Prostate gland (tissue), 2 donors: ENCODE measurements around the gene IL17D. TPM values are rescaled to one million over a fixed set of nuclear protein-coding genes. Genes with fewer than 3 reads are reported as not detected.

Experiments used
- DNase-seq: peaks from one replicate; pipeline ENCODE4 v3.0.0-alpha.2; 2019; ENCODE audit warnings: low spot score
- H3K27ac ChIP-seq, 2 donors: fragments of 200-600 bp; sonication (generic); 2 replicates each; pipeline ENCODE4 v1.5.1; 2017 to 2019
- H3K27me3 ChIP-seq: fragments of 200-600 bp; sonication (generic); replicated peaks from 2 replicates; pipeline ENCODE4 v1.5.1; 2019; ENCODE audit not compliant: insufficient read depth
- H3K36me3 ChIP-seq, 2 donors: fragments of 200-600 bp; sonication (generic); 1 replicate in 1 of 2; 2 replicates in 1 of 2; pipeline versions ENCODE4 v1.5.1 to v1.8.1; 2017 to 2019
- H3K4me1 ChIP-seq: fragments of 200-600 bp; sonication (generic); replicated peaks from 2 replicates; pipeline ENCODE4 v1.5.1; 2019
- H3K4me3 ChIP-seq, 2 donors: fragments of 200-600 bp; sonication (generic); 2 replicates each; pipeline ENCODE4 v1.5.1; 2017 to 2019
- H3K9me3 ChIP-seq: fragments of 200-600 bp; sonication (generic); 2 replicates; pipeline ENCODE4 v1.5.1; 2017
- POLR2A ChIP-seq: fragments of 450-650 bp; IDR thresholded peaks from one replicate; pipeline ENCODE4 v1.6.1; 2016; ENCODE audit warnings: antibody characterized with exemption, mild to moderate bottlenecking
- POLR2AphosphoS5 ChIP-seq: sonication (generic); formaldehyde crosslinking; IDR thresholded peaks from one replicate; pipeline ENCODE4 v1.6.1; 2017; ENCODE audit warnings: antibody characterized with exemption
- WGBS: methylation state at CpG from one replicate; pipeline ENCODE4 v1.1.5; 2018; 5-methylcytosine and 5-hydroxymethylcytosine counted together
- intact Hi-C: fragments of 100-400 bp; cut with DNase I; formaldehyde crosslinking; loops from one replicate; pipeline ENCODE4 v1.14.2; 2022
- total RNA-seq, 2 donors: library from RNA; depleted of rRNA; stranded (reverse); fragments of >200 nt; gene quantifications; one replicate each; pipeline ENCODE4 v1.1.0, GENCODE V29; 2016
- TF ChIP-seq, protein P1 (sequence below), 4 experiments: fragments of 200-600 bp in 2 of 4; fragments of 450-650 bp in 2 of 4; sonication (generic) in 2 of 4; IDR thresholded peaks; 1 replicate in 3 of 4; 2 replicates in 1 of 4; pipeline ENCODE4 v1.5.1; 2016 to 2019; ENCODE audit warnings: antibody characterized with exemption in 4 of 4, mild to moderate bottlenecking in 2 of 4, moderate library complexity in 2 of 4

The IL17D gene
- total RNA-seq, 2 donors from 2014 or later, result 1.5 to 3.7 TPM

DNA sequence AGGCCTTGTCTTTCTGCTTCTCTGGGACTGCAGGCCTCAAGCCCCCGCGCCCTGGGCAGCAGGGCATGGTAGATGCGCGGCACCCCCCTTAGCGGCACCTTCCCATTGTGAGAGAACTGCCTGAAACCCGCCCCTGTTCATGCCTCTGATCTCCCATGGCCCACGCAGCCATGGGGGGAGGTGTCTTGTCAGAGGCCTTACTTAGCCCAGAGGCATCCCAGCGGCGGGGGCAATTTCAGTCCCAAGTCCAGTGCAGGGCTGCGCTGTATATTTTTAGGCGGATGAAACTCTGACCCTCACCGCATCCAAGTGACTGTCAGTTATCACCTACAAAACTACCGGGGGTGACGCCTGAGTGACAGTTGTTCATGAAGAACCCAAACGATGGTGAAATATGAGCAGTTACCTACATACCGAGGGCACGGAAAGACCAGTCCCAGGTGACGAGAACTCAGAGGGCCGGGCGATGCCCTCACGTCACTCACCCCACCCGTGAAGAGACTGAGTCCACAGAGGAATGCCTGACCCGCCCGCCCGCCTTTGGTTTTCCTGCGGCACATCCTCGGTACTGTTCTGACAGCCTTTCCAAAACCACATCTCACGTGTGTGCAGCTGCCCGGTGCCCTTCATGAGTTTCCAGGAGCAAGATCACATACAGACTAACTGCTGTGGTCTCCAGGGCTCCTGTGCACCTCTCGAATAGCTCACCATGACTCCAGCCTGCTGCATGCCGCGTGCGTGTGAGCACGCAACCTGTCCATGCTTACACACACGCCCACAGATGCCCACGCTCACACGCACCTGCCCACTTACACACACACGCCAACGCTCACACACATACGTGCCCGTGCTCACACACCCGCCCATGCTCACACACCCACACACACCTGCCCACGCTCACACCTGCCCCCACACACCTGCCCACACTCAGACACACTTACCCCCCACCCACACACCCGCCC is 14.4 kb downstream of the IL17D start:
- H3K27me3 ChIP-seq, result no peaks in the 10 kb centered on the region
- H3K4me1 ChIP-seq, result no peaks in the 10 kb centered on the region
- no peaks in the 10 kb centered on the region for H3K9me3 ChIP-seq
- H3K27ac ChIP-seq, result no peak overlapping the region
- DNase-seq, result no peak
- intact Hi-C loops, result loop anchor here (10.0 kb wide), 1 partner anchor 223 kb away; no protein-coding TSS in a partner anchor
- no peaks in the 10 kb centered on the region for H3K36me3 ChIP-seq
- H3K4me3 ChIP-seq, result no peak overlapping the region
- 92% methylated on average over 44 of the region's 44 CpGs for WGBS
- no peak for TF ChIP-seq POLR2AphosphoS5
- TF ChIP-seq POLR2A, result no peak
- TF ChIP-seq, protein P1, sequence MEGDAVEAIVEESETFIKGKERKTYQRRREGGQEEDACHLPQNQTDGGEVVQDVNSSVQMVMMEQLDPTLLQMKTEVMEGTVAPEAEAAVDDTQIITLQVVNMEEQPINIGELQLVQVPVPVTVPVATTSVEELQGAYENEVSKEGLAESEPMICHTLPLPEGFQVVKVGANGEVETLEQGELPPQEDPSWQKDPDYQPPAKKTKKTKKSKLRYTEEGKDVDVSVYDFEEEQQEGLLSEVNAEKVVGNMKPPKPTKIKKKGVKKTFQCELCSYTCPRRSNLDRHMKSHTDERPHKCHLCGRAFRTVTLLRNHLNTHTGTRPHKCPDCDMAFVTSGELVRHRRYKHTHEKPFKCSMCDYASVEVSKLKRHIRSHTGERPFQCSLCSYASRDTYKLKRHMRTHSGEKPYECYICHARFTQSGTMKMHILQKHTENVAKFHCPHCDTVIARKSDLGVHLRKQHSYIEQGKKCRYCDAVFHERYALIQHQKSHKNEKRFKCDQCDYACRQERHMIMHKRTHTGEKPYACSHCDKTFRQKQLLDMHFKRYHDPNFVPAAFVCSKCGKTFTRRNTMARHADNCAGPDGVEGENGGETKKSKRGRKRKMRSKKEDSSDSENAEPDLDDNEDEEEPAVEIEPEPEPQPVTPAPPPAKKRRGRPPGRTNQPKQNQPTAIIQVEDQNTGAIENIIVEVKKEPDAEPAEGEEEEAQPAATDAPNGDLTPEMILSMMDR (IDR thresholded peaks at IDR 0.05), result no peak

DNA sequence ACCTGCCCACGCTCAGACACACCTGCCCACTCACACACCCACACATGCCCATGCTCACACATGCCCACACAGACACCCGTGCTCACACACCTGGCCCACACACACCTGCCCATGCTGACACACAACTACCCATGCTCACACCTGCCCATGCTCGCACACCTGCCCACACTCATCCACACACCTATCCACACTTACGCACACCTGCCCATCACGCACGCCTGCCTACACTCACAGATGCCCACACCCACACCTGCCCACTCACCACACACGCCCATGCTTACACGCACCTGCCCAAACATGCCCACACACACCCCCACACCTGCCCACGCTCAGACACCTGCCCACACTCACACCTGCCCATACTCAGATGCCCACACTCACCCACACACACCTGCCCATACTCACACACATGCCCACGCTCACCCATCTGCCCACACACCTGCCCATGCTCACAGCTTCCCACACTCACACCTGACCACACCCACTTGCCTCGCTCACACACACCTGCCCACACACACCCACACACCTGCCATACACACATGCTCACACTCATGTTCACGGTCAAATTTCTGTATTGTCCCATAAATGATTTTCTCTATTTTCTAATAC is 15.6 kb downstream of the IL17D start:
- DNase-seq, result no peak
- Histone ChIP-seq H3K4me1 (no peaks in the 10 kb centered on the region), H3K36me3 (no peaks in the 10 kb centered on the region), H3K27ac (no peak overlapping the region), H3K4me3 (no peak overlapping the region), H3K9me3 (no peaks in the 10 kb centered on the region), H3K27me3 (no peaks in the 10 kb centered on the region)
- TF ChIP-seq, protein P1 (IDR thresholded peaks at IDR 0.05), result no peak
- TF ChIP-seq POLR2AphosphoS5 (no peak), POLR2A (no peak)
- 83% methylated on average over 12 of the region's 12 CpGs for WGBS
- intact Hi-C loops, result loop anchor here (10.0 kb wide), 1 partner anchor 224 kb away; no protein-coding TSS in a partner anchor

DNA sequence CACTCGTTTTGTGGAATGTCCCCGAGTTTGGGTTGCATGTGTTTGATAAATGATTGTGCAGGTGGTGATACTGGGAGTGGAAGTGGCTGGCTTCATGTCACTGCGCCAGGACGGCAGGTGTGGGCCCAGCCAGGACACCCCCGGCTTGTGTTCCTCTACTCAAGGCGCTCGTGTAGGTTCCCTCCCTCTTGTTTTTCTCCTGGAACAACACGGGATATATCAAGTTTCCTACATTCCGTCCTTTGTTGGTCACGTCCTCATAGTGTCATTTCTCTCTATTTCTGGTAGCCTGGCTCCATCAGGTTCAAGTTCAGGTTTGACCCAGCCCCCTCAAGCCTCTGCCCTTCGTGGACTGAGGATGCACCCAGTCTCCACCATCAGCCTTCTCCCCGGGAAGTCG is 16.3 kb downstream of the IL17D start:
- H3K27me3 ChIP-seq, result no peaks in the 10 kb centered on the region
- no peak overlapping the region for H3K4me3 ChIP-seq
- no peaks in the 10 kb centered on the region for H3K9me3 ChIP-seq
- WGBS, result 80% methylated on average over 13 of the region's 13 CpGs
- no peak for TF ChIP-seq POLR2A
- TF ChIP-seq POLR2AphosphoS5, result no peak
- TF ChIP-seq, protein P1 (IDR thresholded peaks at IDR 0.05), result no peak
- no peak for DNase-seq
- H3K36me3 ChIP-seq, result no peaks in the 10 kb centered on the region
- intact Hi-C loops, result loop anchor here (10.0 kb wide), 1 partner anchor 225 kb away; no protein-coding TSS in a partner anchor
- H3K27ac ChIP-seq, result no peak overlapping the region
- no peaks in the 10 kb centered on the region for H3K4me1 ChIP-seq

DNA sequence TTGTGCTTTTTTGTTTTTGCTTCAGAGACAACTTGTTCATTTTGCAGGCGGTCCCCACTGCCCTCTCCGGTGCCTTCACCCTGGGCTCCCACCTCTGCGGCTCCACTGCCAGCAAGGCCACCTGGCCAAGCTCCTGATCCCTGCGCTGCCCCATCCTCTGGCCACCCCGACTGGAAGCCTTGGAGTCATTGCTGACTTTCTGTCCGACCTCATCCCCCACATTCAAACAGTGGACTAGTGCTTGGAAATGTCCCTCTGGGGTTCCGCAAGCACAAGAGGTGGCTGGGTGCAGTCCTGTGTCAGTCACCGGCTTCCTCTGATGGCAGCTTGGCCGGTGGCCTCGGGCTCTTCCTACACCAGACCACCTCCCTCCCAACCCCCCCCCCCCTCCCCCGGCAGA is 17.0 kb downstream of the IL17D start:
- no peak overlapping the region for H3K4me3 ChIP-seq
- H3K36me3 ChIP-seq, result no peaks in the 10 kb centered on the region
- TF ChIP-seq, protein P1 (IDR thresholded peaks at IDR 0.05), result no peak
- no peak for TF ChIP-seq POLR2AphosphoS5
- TF ChIP-seq POLR2A, result no peak
- WGBS, result 87% methylated on average over 11 of the region's 11 CpGs
- no peaks in the 10 kb centered on the region for H3K9me3 ChIP-seq
- no peaks in the 10 kb centered on the region for H3K4me1 ChIP-seq
- H3K27me3 ChIP-seq, result no peaks in the 10 kb centered on the region
- intact Hi-C loops, result no loop called here
- DNase-seq, result no peak
- H3K27ac ChIP-seq, result no peak overlapping the region
